PC-3 (cell line): ENCODE measurements around the gene AJUBA. TPM values are rescaled to one million over a fixed set of nuclear protein-coding genes. Genes with fewer than 3 reads are reported as not detected.

ENCODE experiments used
- ATAC-seq: fragments of 200-7000 bp; cut with Tn5 transposase; 2 replicates; pipeline ENCODE4 v1.9.1; 2020; ENCODE audit warnings: mild to moderate bottlenecking, moderate library complexity
- BruUV-seq: library from RNA; stranded (reverse); fragments of 400-500 nt; replicated peaks from 2 replicates; lab custom pipeline; 2021; lab: Mats Ljungman, UMichigan
- CTCF ChIA-PET: fragments of 300-600 bp; sonication (Branson Sonifier 250); formaldehyde crosslinking; loops from one replicate; lab custom pipeline; 2022; ENCODE audit warnings: antibody characterized with exemption; lab: Charles Lee
- POLR2A ChIA-PET: fragments of 300-600 bp; sonication (Branson Sonifier 250); formaldehyde crosslinking; loops from one replicate; lab custom pipeline; 2022; ENCODE audit warnings: antibody characterized with exemption; ENCODE audit not compliant: unreplicated experiment; lab: Charles Lee
- DNase-seq: peaks from one replicate; pipeline ENCODE4 v3.0.0-alpha.2; 2015
- H2AFZ ChIP-seq: fragments of 300-600 bp; sonication (generic); 2 replicates; pipeline ENCODE4 v1.6.0; 2016; ENCODE audit warnings: antibody characterized with exemption, low read length
- H3F3A ChIP-seq: fragments of 300-600 bp; sonication (generic); one replicate; pipeline ENCODE4 v1.6.0; 2017; ENCODE audit warnings: antibody characterized with exemption, low read length, control low read depth, mild to moderate bottlenecking; ENCODE audit not compliant: unreplicated experiment
- H3K27ac ChIP-seq: fragments of 300-600 bp; sonication (generic); 2 replicates; pipeline ENCODE4 v1.5.1; 2016; ENCODE audit warnings: mild to moderate bottlenecking, low read length
- H3K27me3 ChIP-seq: fragments of 300-600 bp; sonication (generic); 2 replicates; pipeline ENCODE4 v1.6.1; 2016; ENCODE audit warnings: low read length, mixed read lengths
- H3K36me3 ChIP-seq: fragments of 300-600 bp; sonication (generic); 2 replicates; pipeline ENCODE4 v1.6.1; 2016; ENCODE audit warnings: low read depth, mixed run types, low read length, mixed read lengths
- H3K4me1 ChIP-seq: fragments of 300-600 bp; sonication (generic); 2 replicates; pipeline ENCODE4 v1.5.1; 2016; ENCODE audit warnings: low read length; ENCODE audit not compliant: insufficient read depth
- H3K4me2 ChIP-seq: fragments of 300-600 bp; sonication (generic); 2 replicates; pipeline ENCODE4 v1.6.0; 2016; ENCODE audit warnings: low read length
- H3K4me3 ChIP-seq: fragments of 300-600 bp; sonication (generic); 2 replicates; pipeline ENCODE4 v1.5.1; 2016; ENCODE audit warnings: mild to moderate bottlenecking, low read length, mixed read lengths
- H3K79me2 ChIP-seq: fragments of 300-600 bp; sonication (generic); 2 replicates; pipeline ENCODE4 v1.6.1; 2017; ENCODE audit warnings: low read length, mixed read lengths
- H3K9ac ChIP-seq: fragments of 300-600 bp; sonication (generic); 2 replicates; pipeline ENCODE4 v1.6.0; 2016; ENCODE audit warnings: mild to moderate bottlenecking, low read length
- H3K9me2 ChIP-seq: fragments of 300-600 bp; sonication (generic); replicated peaks from 2 replicates; pipeline ENCODE4 v1.6.1; 2016; ENCODE audit warnings: mixed run types, low read length, mixed read lengths
- H3K9me3 ChIP-seq: fragments of 300-600 bp; sonication (generic); 2 replicates; pipeline ENCODE4 v1.6.1; 2016; ENCODE audit warnings: low read length, mixed read lengths
- H4K20me1 ChIP-seq: fragments of 300-600 bp; sonication (generic); 2 replicates; pipeline ENCODE4 v1.6.1; 2016; ENCODE audit warnings: low read length, mixed read lengths
- EZH2 ChIP-seq: fragments of 300-600 bp; sonication (generic); IDR thresholded peaks from one replicate; pipeline ENCODE4 v1.6.1; 2017; ENCODE audit warnings: antibody characterized with exemption, mild to moderate bottlenecking, low read length; ENCODE audit not compliant: unreplicated experiment
- EZH2phosphoT487 ChIP-seq: fragments of 300-600 bp; sonication (generic); IDR thresholded peaks from 2 replicates; pipeline ENCODE4 v1.6.1; 2018; ENCODE audit warnings: mild to moderate bottlenecking, antibody characterized with exemption, low read length, borderline replicate concordance
- intact Hi-C: fragments of 100-400 bp; cut with micrococcal nuclease; formaldehyde crosslinking; loops from 2 replicates; pipeline ENCODE4 v1.9.0; 2023
- total RNA-seq: library from RNA; depleted of rRNA; stranded (reverse); fragments of >200 nt; gene quantifications from 2 replicates; pipeline ENCODE4 v1.2.3, GENCODE V29; 2014
- TF ChIP-seq, protein P1 (sequence below): fragments of 300-600 bp; sonication (generic); conservative IDR thresholded peaks from 2 replicates; pipeline ENCODE4 v1.5.1; 2017; ENCODE audit warnings: antibody characterized with exemption, low read depth, mild to moderate bottlenecking, low read length

AJUBA gene
- total RNA-seq, 1 experiment from 2014 or later: 81.1 TPM

DNA sequence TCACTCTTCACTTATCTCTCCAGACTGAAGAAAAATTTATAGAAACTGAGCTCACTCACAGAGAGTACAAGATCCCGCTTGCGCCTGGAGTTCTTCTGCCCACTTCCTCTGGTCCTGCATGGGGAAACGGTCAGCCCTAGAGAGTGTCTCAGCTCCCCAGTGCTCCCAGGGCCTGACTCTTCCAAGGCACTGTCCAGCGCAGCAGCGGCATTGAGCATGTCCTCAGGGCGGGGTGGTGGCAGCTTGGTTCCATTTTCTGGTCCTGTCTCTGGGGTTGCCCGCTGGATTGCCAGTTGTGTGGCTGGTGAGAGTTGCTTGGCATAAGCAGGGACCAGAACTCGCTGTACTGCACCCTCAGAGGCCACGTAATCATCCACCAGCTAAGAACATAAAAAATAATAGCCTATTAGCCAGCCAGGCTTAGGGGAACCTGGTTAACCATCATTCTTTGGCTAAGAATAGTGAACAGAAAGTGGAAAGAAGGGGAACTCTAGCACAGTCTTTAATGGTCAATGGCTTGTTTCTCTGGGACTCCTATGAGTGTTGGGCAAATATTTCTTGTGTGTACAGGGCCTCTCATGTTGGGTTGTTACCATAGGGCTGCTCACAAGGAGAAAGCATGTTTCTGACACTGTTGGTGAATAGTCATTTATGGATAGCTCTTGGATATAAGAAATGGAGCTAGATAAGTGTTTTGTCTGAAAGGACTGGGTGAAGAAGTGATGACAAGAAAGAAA is 13.7 kb upstream of the AJUBA start:
- BruUV-seq: no TSS peak
- H4K20me1 ChIP-seq: no peaks in the 10 kb centered on the region
- CTCF ChIA-PET: interaction anchor here (0.6 to 2.7 kb wide), 3 partner anchors 10 to 1014 kb away, joined by 3 to 22 read pairs (median 20); partner anchors contain the start of gene CDH24
- H3K4me2 ChIP-seq: no peak overlapping the region
- no peaks in the 10 kb centered on the region for H3K36me3 ChIP-seq
- H3K4me1 ChIP-seq: peaks cover 5% of the 10 kb centered on the region; the same call in 1 of the 2 replicates
- H3K9ac ChIP-seq: no peak overlapping the region
- no peaks in the 10 kb centered on the region for H3K79me2 ChIP-seq
- no peak for TF ChIP-seq EZH2
- TF ChIP-seq, protein P1, sequence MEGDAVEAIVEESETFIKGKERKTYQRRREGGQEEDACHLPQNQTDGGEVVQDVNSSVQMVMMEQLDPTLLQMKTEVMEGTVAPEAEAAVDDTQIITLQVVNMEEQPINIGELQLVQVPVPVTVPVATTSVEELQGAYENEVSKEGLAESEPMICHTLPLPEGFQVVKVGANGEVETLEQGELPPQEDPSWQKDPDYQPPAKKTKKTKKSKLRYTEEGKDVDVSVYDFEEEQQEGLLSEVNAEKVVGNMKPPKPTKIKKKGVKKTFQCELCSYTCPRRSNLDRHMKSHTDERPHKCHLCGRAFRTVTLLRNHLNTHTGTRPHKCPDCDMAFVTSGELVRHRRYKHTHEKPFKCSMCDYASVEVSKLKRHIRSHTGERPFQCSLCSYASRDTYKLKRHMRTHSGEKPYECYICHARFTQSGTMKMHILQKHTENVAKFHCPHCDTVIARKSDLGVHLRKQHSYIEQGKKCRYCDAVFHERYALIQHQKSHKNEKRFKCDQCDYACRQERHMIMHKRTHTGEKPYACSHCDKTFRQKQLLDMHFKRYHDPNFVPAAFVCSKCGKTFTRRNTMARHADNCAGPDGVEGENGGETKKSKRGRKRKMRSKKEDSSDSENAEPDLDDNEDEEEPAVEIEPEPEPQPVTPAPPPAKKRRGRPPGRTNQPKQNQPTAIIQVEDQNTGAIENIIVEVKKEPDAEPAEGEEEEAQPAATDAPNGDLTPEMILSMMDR: no peak
- no peak for TF ChIP-seq EZH2phosphoT487
- ATAC-seq (no peak), DNase-seq (no peak)
- no peak overlapping the region for H3K27ac ChIP-seq
- intact Hi-C loops: loop anchor here (2.0 kb wide), 1 partner anchor 29 kb away; no protein-coding TSS in a partner anchor
- no peaks in the 10 kb centered on the region for H3F3A ChIP-seq
- H3K27me3 ChIP-seq: no peaks in the 10 kb centered on the region
- H3K9me2 ChIP-seq: no peaks in the 10 kb centered on the region
- no peak overlapping the region for H2AFZ ChIP-seq
- no peak overlapping the region for H3K4me3 ChIP-seq
- H3K9me3 ChIP-seq: no peaks in the 10 kb centered on the region
- POLR2A ChIA-PET: no interaction called here

DNA sequence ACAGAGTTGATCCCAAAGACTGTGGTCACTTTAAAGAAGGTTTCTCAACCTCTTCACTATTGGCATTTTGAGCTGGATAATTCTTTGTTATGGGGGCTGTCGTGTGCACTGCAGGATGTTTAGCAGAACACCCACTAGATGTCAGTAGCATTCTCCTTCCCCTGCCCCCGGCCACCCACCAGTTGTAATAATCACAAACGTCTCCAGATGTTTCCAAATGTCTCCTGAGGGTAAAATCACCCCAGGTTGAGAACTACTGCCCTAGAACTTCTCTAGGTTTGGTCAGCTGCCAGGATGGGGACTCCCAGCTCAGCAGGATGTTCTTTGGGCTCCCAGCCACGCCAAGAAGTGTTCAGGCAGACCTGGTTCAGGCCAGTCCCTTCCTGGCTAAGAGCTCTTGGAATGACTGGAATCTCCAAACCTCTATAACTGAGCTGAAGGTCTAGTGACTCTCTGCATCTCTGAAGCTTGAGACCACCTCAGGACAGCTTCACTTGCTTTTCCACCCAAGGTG is 12.5 kb upstream of the AJUBA start:
- Histone ChIP-seq H3K36me3 (no peaks in the 10 kb centered on the region), H3K9ac (no peak overlapping the region), H3K4me3 (no peak overlapping the region), H3K9me3 (no peaks in the 10 kb centered on the region), H3K4me2 (peak overlapping the region; percentile 22; the same call in 1 of the 2 replicates), H3K4me1 (peaks cover 5% of the 10 kb centered on the region; the same call in 1 of the 2 replicates), H3F3A (no peaks in the 10 kb centered on the region), H2AFZ (peak overlapping the region; percentile 63), H3K27me3 (no peaks in the 10 kb centered on the region), H3K9me2 (no peaks in the 10 kb centered on the region), H4K20me1 (no peaks in the 10 kb centered on the region), H3K79me2 (no peaks in the 10 kb centered on the region), H3K27ac (no peak overlapping the region)
- DNase-seq (peak; percentile 52), ATAC-seq (peak; percentile 90)
- no TSS peak for BruUV-seq
- POLR2A ChIA-PET: interaction anchor here (0.6 kb wide), 2 partner anchors 11 to 124 kb away, joined by 3 to 5 read pairs; no protein-coding TSS in a partner anchor
- CTCF ChIA-PET: interaction anchor here (0.6 to 2.7 kb wide), 13 partner anchors 9 to 707 kb away, joined by 3 to 22 read pairs (median 6); partner anchors contain the start of genes C14orf119 and CDH24
- TF ChIP-seq EZH2 (no peak), EZH2phosphoT487 (no peak)
- TF ChIP-seq, protein P1: peak; percentile 76
- intact Hi-C loops: loop anchor here (1.0 to 2.0 kb wide), 2 partner anchors 30 to 63 kb away; no protein-coding TSS in a partner anchor
